ENCODE measurements around the gene BCL11A. TPM values are rescaled to one million over a fixed set of nuclear protein-coding genes. Genes with fewer than 3 reads are reported as not detected.

BCL11A gene
- total RNA-seq, 1 experiment from 2014 or later: 0.29 TPM

GRCh38 chr2:60512641-60513040, 40.8 kb downstream of the BCL11A start:
- POLR2A ChIA-PET: no interaction called here
- Histone ChIP-seq H3K4me3 (ENCODE audit: low read depth, low read length) (no peak overlapping the region), H3K27me3 (replicated peaks; ENCODE audit: control insufficient read depth, insufficient read depth, low read length) (no peaks in the 10 kb centered on the region), H3K4me1 (peaks cover 45% of the 10 kb centered on the region), H3K9me3 (0 out of 2 replicates have a peak, but pooled peaks cover 3% of the 10 kb centered on the region), H3K36me3 (ENCODE audit: control insufficient read depth, insufficient read depth, low read length) (no peaks in the 10 kb centered on the region)
- Mint-ChIP-seq H3K27ac (ENCODE audit: unreplicated experiment) (no peak overlapping the region), H3K4me3 (ENCODE audit: unreplicated experiment) (no peak overlapping the region), H3K27me3 (ENCODE audit: insufficient read depth, unreplicated experiment) (no peaks in the 10 kb centered on the region), H3K36me3 (ENCODE audit: insufficient read depth, unreplicated experiment) (no peaks in the 10 kb centered on the region), H3K4me1 (ENCODE audit: low read depth, unreplicated experiment) (peaks cover 38% of the 10 kb centered on the region), H3K9me3 (ENCODE audit: unreplicated experiment) (peaks cover 14% of the 10 kb centered on the region)
- no peak for DNase-seq
- CTCF ChIA-PET: interaction anchor here (0.6 kb wide), 1 partner anchor 30 kb away, joined by 3 read pairs; no protein-coding TSS in a partner anchor
- BruUV-seq (replicated peaks): no TSS peak
- no peak for TF ChIP-seq CTCF (IDR thresholded peaks at IDR 0.05; ENCODE audit: insufficient read depth in 1 of 2, low read depth in 1 of 2, low read length in 1 of 2, severe bottlenecking in 1 of 2, unreplicated experiment in 1 of 2)
- intact Hi-C loops (cut with micrococcal nuclease; ENCODE audit: unreplicated experiment): loop anchor here (5.0 kb wide), 1 partner anchor 80 kb away; no protein-coding TSS in a partner anchor

- no peaks in the 10 kb centered on the region for H3K36me3 ChIP-seq (ENCODE audit: control insufficient read depth, insufficient read depth, low read length)
- Mint-ChIP-seq H3K27ac (ENCODE audit: unreplicated experiment) (no peak overlapping the region), H3K9me3 (ENCODE audit: unreplicated experiment) (peaks cover 13% of the 10 kb centered on the region), H3K36me3 (ENCODE audit: insufficient read depth, unreplicated experiment) (no peaks in the 10 kb centered on the region), H3K27me3 (ENCODE audit: insufficient read depth, unreplicated experiment) (no peaks in the 10 kb centered on the region), H3K4me1 (ENCODE audit: low read depth, unreplicated experiment) (peaks cover 38% of the 10 kb centered on the region), H3K4me3 (ENCODE audit: unreplicated experiment) (no peak overlapping the region)
- intact Hi-C loops (cut with micrococcal nuclease; ENCODE audit: unreplicated experiment): loop anchor here (5.0 kb wide), 1 partner anchor 80 kb away; no protein-coding TSS in a partner anchor
- 0 out of 2 replicates have a peak, but pooled peaks cover 3% of the 10 kb centered on the region for H3K9me3 ChIP-seq
- no peak for DNase-seq
- ChIA-PET CTCF (interaction anchor here (0.6 kb wide), 1 partner anchor 30 kb away, joined by 3 read pairs; no protein-coding TSS in a partner anchor), POLR2A (no interaction called here)
- H3K4me3 ChIP-seq (ENCODE audit: low read depth, low read length): no peak overlapping the region
- no peak for TF ChIP-seq CTCF (IDR thresholded peaks at IDR 0.05; ENCODE audit: insufficient read depth in 1 of 2, low read depth in 1 of 2, low read length in 1 of 2, severe bottlenecking in 1 of 2, unreplicated experiment in 1 of 2)
- no TSS peak for BruUV-seq (replicated peaks)
- H3K4me1 ChIP-seq: peaks cover 45% of the 10 kb centered on the region
- H3K27me3 ChIP-seq (replicated peaks; ENCODE audit: control insufficient read depth, insufficient read depth, low read length): no peaks in the 10 kb centered on the region
These were observed 41.3 kb downstream of the BCL11A start for GRCh38 chr2:60512062-60512622.

- H3K4me3 ChIP-seq (ENCODE audit: low read depth, low read length): no peak overlapping the region
- peaks cover 33% of the 10 kb centered on the region for H3K4me1 ChIP-seq
- Mint-ChIP-seq H3K27me3 (ENCODE audit: insufficient read depth, unreplicated experiment) (no peaks in the 10 kb centered on the region), H3K4me3 (ENCODE audit: unreplicated experiment) (no peak overlapping the region), H3K4me1 (ENCODE audit: low read depth, unreplicated experiment) (peaks cover 24% of the 10 kb centered on the region), H3K36me3 (ENCODE audit: insufficient read depth, unreplicated experiment) (no peaks in the 10 kb centered on the region), H3K9me3 (ENCODE audit: unreplicated experiment) (no peaks in the 10 kb centered on the region), H3K27ac (ENCODE audit: unreplicated experiment) (no peak overlapping the region)
- no peak for DNase-seq
- 0 out of 2 replicates have a peak, but pooled peaks cover 3% of the 10 kb centered on the region for H3K9me3 ChIP-seq
- BruUV-seq (replicated peaks): no TSS peak
- CTCF ChIA-PET: no interaction called here
- H3K27me3 ChIP-seq (replicated peaks; ENCODE audit: control insufficient read depth, insufficient read depth, low read length): no peaks in the 10 kb centered on the region
- POLR2A ChIA-PET: no interaction called here
- no peak for TF ChIP-seq CTCF (IDR thresholded peaks at IDR 0.05; ENCODE audit: insufficient read depth in 1 of 2, low read depth in 1 of 2, low read length in 1 of 2, severe bottlenecking in 1 of 2, unreplicated experiment in 1 of 2)
- no peaks in the 10 kb centered on the region for H3K36me3 ChIP-seq (ENCODE audit: control insufficient read depth, insufficient read depth, low read length)
- intact Hi-C loops (cut with micrococcal nuclease; ENCODE audit: unreplicated experiment): loop anchor here (5.0 kb wide), 1 partner anchor 78 kb away; no protein-coding TSS in a partner anchor
These were observed 42.7 kb downstream of the BCL11A start for GRCh38 chr2:60510713-60511112.

Measured in Caco-2 (cell line).